Endothelial cell of umbilical vein (primary cell): Measurements from ENCODE around the gene PTPRD. TPM values are rescaled to one million over a fixed set of nuclear protein-coding genes. Genes with fewer than 3 reads are reported as not detected.

ENCODE experiments used
- BruUV-seq: library from RNA; stranded (reverse); fragments of 400-500 nt; replicated peaks from 2 replicates; lab custom pipeline; 2021; lab: Mats Ljungman, UMichigan
- CTCF ChIA-PET: fragments of 300-600, 350-600 bp; sonication (Branson Sonifier 250); formaldehyde crosslinking; loops from one replicate; lab custom pipeline; 2021; ENCODE audit warnings: antibody characterized with exemption, inconsistent platforms; lab: Charles Lee
- POLR2A ChIA-PET: fragments of 300-600, 350-600 bp; sonication (Branson Sonifier 250); formaldehyde crosslinking; loops from one replicate; lab custom pipeline; 2021; ENCODE audit warnings: antibody characterized with exemption, inconsistent platforms; lab: Charles Lee
- DNase-seq: peaks from one replicate; pipeline ENCODE4 v3.0.0-alpha.2; 2011; ENCODE audit warnings: low read depth, low spot score
- FAIRE-seq: peaks from 2 replicates; lab custom pipeline; 2011; peaks lifted over from hg19 to GRCh38; lab: Jason Lieb, UNC
- H2AFZ ChIP-seq: 2 replicates; pipeline ENCODE4 v1.6.0; 2012; ENCODE audit warnings: low read depth, low read length, control low read depth, inconsistent platforms
- H3K27ac ChIP-seq: 2 replicates; pipeline ENCODE4 v1.5.1; 2011; ENCODE audit warnings: low read depth, mild to moderate bottlenecking, control low read depth, low read length, moderate library complexity; ENCODE audit not compliant: insufficient read depth
- H3K27me3 ChIP-seq, 2 experiments: 2 replicates each; pipeline versions ENCODE4 v1.6.0 to v1.6.1; 2011; ENCODE audit warnings: low read length in 2 of 2, mixed read lengths in 1 of 2; ENCODE audit not compliant: control insufficient read depth in 2 of 2, insufficient read depth in 2 of 2
- H3K36me3 ChIP-seq, 2 experiments: 2 replicates in 1 of 2; 3 replicates in 1 of 2; pipeline ENCODE4 v1.5.1; 2011; ENCODE audit warnings: low read length in 2 of 2, mild to moderate bottlenecking in 1 of 2, moderate library complexity in 1 of 2; ENCODE audit not compliant: control insufficient read depth in 2 of 2, insufficient read depth in 2 of 2; ENCODE audit errors: extremely low read depth in 1 of 2
- H3K4me1 ChIP-seq: 3 replicates; pipeline ENCODE4 v1.5.1; 2011; ENCODE audit warnings: mild to moderate bottlenecking, low read length; ENCODE audit not compliant: control insufficient read depth, insufficient read depth; ENCODE audit errors: extremely low read depth
- H3K4me2 ChIP-seq: 2 replicates; pipeline ENCODE4 v1.6.1; 2011; ENCODE audit warnings: low read length, control low read depth, mixed read lengths; ENCODE audit not compliant: insufficient read depth
- H3K4me3 ChIP-seq, 3 experiments: fragments of 200-600 bp in 1 of 3; sonication (generic), shearing (Covaris generic) in 1 of 3; replicated peaks in 1 of 3; 2 replicates each; pipeline ENCODE4 v1.5.1; 2011 to 2016; ENCODE audit warnings: control low read depth in 3 of 3, low read length in 3 of 3, mild to moderate bottlenecking in 2 of 3, inconsistent platforms in 1 of 3, low read depth in 1 of 3, moderate library complexity in 1 of 3; ENCODE audit not compliant: insufficient read depth in 1 of 3
- H3K79me2 ChIP-seq: 2 replicates; pipeline ENCODE4 v1.6.0; 2012; ENCODE audit warnings: low read length, inconsistent platforms; ENCODE audit not compliant: control insufficient read depth, insufficient read depth
- H3K9ac ChIP-seq: replicated peaks from 2 replicates; pipeline ENCODE3; 2011; ENCODE audit warnings: low read length, control low read depth; ENCODE audit not compliant: insufficient read depth; ENCODE audit errors: extremely low read depth
- H3K9me1 ChIP-seq: replicated peaks from 3 replicates; pipeline ENCODE4 v1.6.0; 2011; ENCODE audit warnings: mild to moderate bottlenecking, low read length; ENCODE audit not compliant: control insufficient read depth, insufficient read depth; ENCODE audit errors: extremely low read depth
- H3K9me3 ChIP-seq: replicated peaks from 2 replicates; pipeline ENCODE4 v1.5.1; 2012; ENCODE audit warnings: low read length, inconsistent platforms; ENCODE audit not compliant: control insufficient read depth, insufficient read depth
- H4K20me1 ChIP-seq: replicated peaks from 2 replicates; pipeline ENCODE3; 2011; ENCODE audit warnings: mild to moderate bottlenecking, low read length; ENCODE audit not compliant: control insufficient read depth, insufficient read depth; ENCODE audit errors: extremely low read depth
- CTCF ChIP-seq, 2 donors: IDR thresholded peaks; 1 replicate in 1 of 2; 2 replicates in 1 of 2; pipeline ENCODE4 v1.5.1; 2011; ENCODE audit warnings: low read length in 2 of 2, mild to moderate bottlenecking in 2 of 2, moderate library complexity in 2 of 2, control low read depth in 1 of 2, inconsistent platforms in 1 of 2, low read depth in 1 of 2; ENCODE audit not compliant: insufficient read depth in 1 of 2; ENCODE audit errors: extremely low read depth in 1 of 2
- EZH2 ChIP-seq: IDR thresholded peaks from 2 replicates; pipeline ENCODE4 v1.6.1; 2012; ENCODE audit warnings: borderline replicate concordance, low read depth, mild to moderate bottlenecking, moderate library complexity, low read length, inconsistent platforms; ENCODE audit not compliant: severe bottlenecking
- FOS ChIP-seq: IDR thresholded peaks from 2 replicates; pipeline ENCODE4 v1.6.1; 2011; ENCODE audit warnings: mild to moderate bottlenecking, low read length, moderate library complexity, borderline replicate concordance; ENCODE audit not compliant: insufficient read depth
- GATA2 ChIP-seq: IDR thresholded peaks from 2 replicates; pipeline ENCODE4 v1.7.0; 2011; ENCODE audit warnings: low read depth, mild to moderate bottlenecking, moderate library complexity, mixed read lengths, low read length; ENCODE audit not compliant: insufficient read length, insufficient read depth
- MYC ChIP-seq: IDR thresholded peaks from one replicate; pipeline ENCODE4 v1.6.1; 2011; ENCODE audit warnings: mild to moderate bottlenecking, low read depth, low read length
- POLR2AphosphoS5 ChIP-seq: IDR thresholded peaks from 2 replicates; pipeline ENCODE4 v1.6.1; 2012; ENCODE audit warnings: low read depth, mild to moderate bottlenecking, control low read depth, low read length, moderate library complexity; ENCODE audit not compliant: insufficient read depth
- dilution Hi-C: fragments of 300-500 bp; cut with MboI; formaldehyde crosslinking; loops from one replicate; pipeline ENCODE4 v1.15.0; 2019; ENCODE audit warnings: low sequenced_read_pairs; ENCODE audit not compliant: extremely low pct_ligation_motif_present
- intact Hi-C: fragments of 100-400 bp; cut with micrococcal nuclease; formaldehyde crosslinking; loops from one replicate; pipeline ENCODE4 v1.10.0; 2022
- polyA plus RNA-seq, 4 experiments: library from polyadenylated mRNA; depleted of rRNA in 3 of 4; stranded (reverse) in 3 of 4; unstranded in 1 of 4; fragments of >200 nt; gene quantifications; 2 replicates each; pipeline versions ENCODE4 v1.2.1 to v1.2.3, GENCODE V29; 2011 to 2012; ENCODE audit warnings: missing spikeins in 1 of 4
- total RNA-seq: library from RNA; stranded (reverse); gene quantifications from 2 replicates; pipeline ENCODE4 v1.2.3, GENCODE V29; 2021
- TF ChIP-seq, protein P1 (sequence below): IDR thresholded peaks from 2 replicates; pipeline ENCODE4 v1.6.1; 2011; ENCODE audit not compliant: insufficient read depth, insufficient read length

The PTPRD gene
- total and polyA plus RNA-seq, 2 donors (not counting 3 experiments of a cell fraction or from before 2014, with no cell fraction given), result 5.5 to 5.7 TPM

- ChIA-PET CTCF (no interaction called here), POLR2A (no interaction called here)
- H4K20me1 ChIP-seq, result no peaks in the 10 kb centered on the region
- no peak overlapping the region for H2AFZ ChIP-seq
- dilution Hi-C loops, result no loop called here
- intact Hi-C loops, result no loop called here
- DNase-seq, result no peak
- no peaks in the 10 kb centered on the region for H3K27me3 ChIP-seq
- no peaks in the 10 kb centered on the region for H3K36me3 ChIP-seq
- no peaks in the 10 kb centered on the region for H3K79me2 ChIP-seq
- no peak overlapping the region for H3K9ac ChIP-seq
- TF ChIP-seq FOS, result no peak
- TF ChIP-seq, protein P1, sequence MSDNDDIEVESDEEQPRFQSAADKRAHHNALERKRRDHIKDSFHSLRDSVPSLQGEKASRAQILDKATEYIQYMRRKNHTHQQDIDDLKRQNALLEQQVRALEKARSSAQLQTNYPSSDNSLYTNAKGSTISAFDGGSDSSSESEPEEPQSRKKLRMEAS, result no peak
- TF ChIP-seq POLR2AphosphoS5, result no peak
- no peak for TF ChIP-seq GATA2
- no peak for TF ChIP-seq MYC
- TF ChIP-seq CTCF (IDR thresholded peaks at IDR 0.05; ENCODE audit: extremely low read depth in 1 of 2, insufficient read depth in 1 of 2, low read depth in 1 of 2, low read length in 2 of 2), result no peak
- TF ChIP-seq EZH2, result no peak
- no peaks in the 10 kb centered on the region for H3K4me1 ChIP-seq
- BruUV-seq, result no TSS peak
- FAIRE-seq, result no peak
- H3K4me2 ChIP-seq, result no peak overlapping the region
- H3K4me3 ChIP-seq, result no peak overlapping the region
- no peaks in the 10 kb centered on the region for H3K9me1 ChIP-seq
- no peak overlapping the region for H3K27ac ChIP-seq
- no peaks in the 10 kb centered on the region for H3K9me3 ChIP-seq
Observed at GRCh38 chr9:10396615-10397014, 216.2 kb downstream of the PTPRD start.
